ENCODE measurements around the gene TMIGD1. TPM values are rescaled to one million over a fixed set of nuclear protein-coding genes. Genes with fewer than 3 reads are reported as not detected.

TMIGD1 gene
- total RNA-seq, 1 donor from 2014 or later = not detected

- no peaks in the 10 kb centered on the region for H4K20me1 ChIP-seq (ENCODE audit: insufficient read depth, low read length)
- no peaks in the 10 kb centered on the region for H3K36me3 ChIP-seq (ENCODE audit: insufficient read depth, low read length)
- H3K4me3 ChIP-seq (ENCODE audit: insufficient read depth, low read depth, low read length) = no peak overlapping the region
- Mint-ChIP-seq H3K36me3 (ENCODE audit: low read depth, unreplicated experiment) (no peaks in the 10 kb centered on the region), H3K4me3 (ENCODE audit: unreplicated experiment) (no peak overlapping the region), H3K27ac (ENCODE audit: unreplicated experiment) (no peak overlapping the region), H3K9me3 (ENCODE audit: unreplicated experiment) (no peaks in the 10 kb centered on the region), H3K27me3 (ENCODE audit: low read depth, unreplicated experiment) (peaks cover 6% of the 10 kb centered on the region), H3K4me1 (ENCODE audit: low read depth, unreplicated experiment) (peaks cover 12% of the 10 kb centered on the region)
- no peak for TF ChIP-seq EZH2 (IDR thresholded peaks at IDR 0.05; ENCODE audit: insufficient read depth, low read length)
- TF ChIP-seq CTCF (IDR thresholded peaks at IDR 0.05; ENCODE audit: insufficient read depth, low read depth, low read length) = no peak
- H3K9ac ChIP-seq (ENCODE audit: low read length) = no peak overlapping the region
- no peak overlapping the region for H2AFZ ChIP-seq (ENCODE audit: low read depth, low read length)
- FAIRE-seq = no peak
- H3K9me3 ChIP-seq (ENCODE audit: insufficient read depth, low read depth, low read length) = no peaks in the 10 kb centered on the region
- H3K27ac ChIP-seq (ENCODE audit: low read depth, low read length) = no peak overlapping the region
- peaks cover under 1% of the 10 kb centered on the region for H3K4me1 ChIP-seq (ENCODE audit: insufficient read depth, low read length)
- H3K27me3 ChIP-seq (ENCODE audit: insufficient read depth, low read length) = peaks cover 2% of the 10 kb centered on the region
- no peaks in the 10 kb centered on the region for H3K79me2 ChIP-seq (ENCODE audit: insufficient read depth, low read length)
- no peak overlapping the region for H3K4me2 ChIP-seq (ENCODE audit: low read length)
- no peak for DNase-seq (ENCODE audit: low read depth)
Observed at GRCh38 chr17:30326809-30327208, 7.0 kb downstream of the TMIGD1 start.

- no peaks in the 10 kb centered on the region for H3K9me3 ChIP-seq (ENCODE audit: insufficient read depth, low read depth, low read length)
- FAIRE-seq (no peak), DNase-seq (ENCODE audit: low read depth) (no peak)
- H3K4me1 ChIP-seq (ENCODE audit: insufficient read depth, low read length) = no peaks in the 10 kb centered on the region
- Mint-ChIP-seq H3K9me3 (ENCODE audit: unreplicated experiment) (no peaks in the 10 kb centered on the region), H3K27ac (ENCODE audit: unreplicated experiment) (no peak overlapping the region), H3K4me3 (ENCODE audit: unreplicated experiment) (no peak overlapping the region), H3K4me1 (ENCODE audit: low read depth, unreplicated experiment) (peaks cover 11% of the 10 kb centered on the region), H3K36me3 (ENCODE audit: low read depth, unreplicated experiment) (no peaks in the 10 kb centered on the region), H3K27me3 (ENCODE audit: low read depth, unreplicated experiment) (peaks cover 6% of the 10 kb centered on the region)
- no peaks in the 10 kb centered on the region for H4K20me1 ChIP-seq (ENCODE audit: insufficient read depth, low read length)
- H3K9ac ChIP-seq (ENCODE audit: low read length) = no peak overlapping the region
- TF ChIP-seq CTCF (IDR thresholded peaks at IDR 0.05; ENCODE audit: insufficient read depth, low read depth, low read length) (no peak), EZH2 (IDR thresholded peaks at IDR 0.05; ENCODE audit: insufficient read depth, low read length) (no peak)
- H2AFZ ChIP-seq (ENCODE audit: low read depth, low read length) = no peak overlapping the region
- no peaks in the 10 kb centered on the region for H3K36me3 ChIP-seq (ENCODE audit: insufficient read depth, low read length)
- H3K4me2 ChIP-seq (ENCODE audit: low read length) = no peak overlapping the region
- H3K4me3 ChIP-seq (ENCODE audit: insufficient read depth, low read depth, low read length) = no peak overlapping the region
- H3K27ac ChIP-seq (ENCODE audit: low read depth, low read length) = no peak overlapping the region
- no peaks in the 10 kb centered on the region for H3K79me2 ChIP-seq (ENCODE audit: insufficient read depth, low read length)
- H3K27me3 ChIP-seq (ENCODE audit: insufficient read depth, low read length) = peaks cover 2% of the 10 kb centered on the region
Observed at GRCh38 chr17:30324723-30325122, 9.1 kb downstream of the TMIGD1 start.

DNA sequence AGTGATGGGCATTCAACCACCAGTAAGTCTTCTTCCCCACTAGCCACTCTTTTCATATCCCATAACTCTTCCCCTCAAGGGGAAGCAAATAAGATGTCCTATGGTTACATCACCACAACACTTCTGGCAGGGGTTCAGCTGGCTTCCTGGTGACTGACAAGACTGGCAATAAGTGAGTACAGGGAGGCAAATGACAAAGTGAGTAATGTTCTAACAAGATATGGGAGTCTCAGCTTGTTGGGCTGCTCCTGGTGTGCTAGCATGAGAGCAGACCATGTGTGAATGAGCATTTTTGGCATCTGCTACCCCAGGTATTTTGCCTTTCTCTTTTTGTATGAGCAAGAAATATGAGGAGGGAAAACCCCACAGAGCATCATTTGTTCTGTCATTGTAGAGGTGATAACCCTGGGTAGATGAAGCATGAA lies 9.9 kb downstream of the TMIGD1 start:
- Histone ChIP-seq H3K79me2 (ENCODE audit: insufficient read depth, low read length) (no peaks in the 10 kb centered on the region), H3K9ac (ENCODE audit: low read length) (no peak overlapping the region), H4K20me1 (ENCODE audit: insufficient read depth, low read length) (no peaks in the 10 kb centered on the region), H3K9me3 (ENCODE audit: insufficient read depth, low read depth, low read length) (no peaks in the 10 kb centered on the region), H3K27me3 (ENCODE audit: insufficient read depth, low read length) (peaks cover 2% of the 10 kb centered on the region), H3K4me2 (ENCODE audit: low read length) (no peak overlapping the region), H2AFZ (ENCODE audit: low read depth, low read length) (no peak overlapping the region), H3K4me1 (ENCODE audit: insufficient read depth, low read length) (no peaks in the 10 kb centered on the region), H3K36me3 (ENCODE audit: insufficient read depth, low read length) (no peaks in the 10 kb centered on the region), H3K27ac (ENCODE audit: low read depth, low read length) (no peak overlapping the region), H3K4me3 (ENCODE audit: insufficient read depth, low read depth, low read length) (no peak overlapping the region)
- FAIRE-seq = no peak
- no peak overlapping the region for H3K4me3 Mint-ChIP-seq (ENCODE audit: unreplicated experiment)
- no peak for TF ChIP-seq EZH2 (IDR thresholded peaks at IDR 0.05; ENCODE audit: insufficient read depth, low read length)
- TF ChIP-seq CTCF (IDR thresholded peaks at IDR 0.05; ENCODE audit: insufficient read depth, low read depth, low read length) = no peak
- peaks cover 2% of the 10 kb centered on the region for H3K9me3 Mint-ChIP-seq (ENCODE audit: unreplicated experiment)
- peak; percentile 49 for DNase-seq (ENCODE audit: low read depth)
- peak overlapping the region; percentile 70 for H3K27ac Mint-ChIP-seq (ENCODE audit: unreplicated experiment)
- H3K4me1 Mint-ChIP-seq (ENCODE audit: low read depth, unreplicated experiment) = peaks cover 11% of the 10 kb centered on the region
- H3K27me3 Mint-ChIP-seq (ENCODE audit: low read depth, unreplicated experiment) = peaks cover 3% of the 10 kb centered on the region
- H3K36me3 Mint-ChIP-seq (ENCODE audit: low read depth, unreplicated experiment) = no peaks in the 10 kb centered on the region
